ENCODE results near the gene GNAO1.

GNAO1 gene

DNA sequence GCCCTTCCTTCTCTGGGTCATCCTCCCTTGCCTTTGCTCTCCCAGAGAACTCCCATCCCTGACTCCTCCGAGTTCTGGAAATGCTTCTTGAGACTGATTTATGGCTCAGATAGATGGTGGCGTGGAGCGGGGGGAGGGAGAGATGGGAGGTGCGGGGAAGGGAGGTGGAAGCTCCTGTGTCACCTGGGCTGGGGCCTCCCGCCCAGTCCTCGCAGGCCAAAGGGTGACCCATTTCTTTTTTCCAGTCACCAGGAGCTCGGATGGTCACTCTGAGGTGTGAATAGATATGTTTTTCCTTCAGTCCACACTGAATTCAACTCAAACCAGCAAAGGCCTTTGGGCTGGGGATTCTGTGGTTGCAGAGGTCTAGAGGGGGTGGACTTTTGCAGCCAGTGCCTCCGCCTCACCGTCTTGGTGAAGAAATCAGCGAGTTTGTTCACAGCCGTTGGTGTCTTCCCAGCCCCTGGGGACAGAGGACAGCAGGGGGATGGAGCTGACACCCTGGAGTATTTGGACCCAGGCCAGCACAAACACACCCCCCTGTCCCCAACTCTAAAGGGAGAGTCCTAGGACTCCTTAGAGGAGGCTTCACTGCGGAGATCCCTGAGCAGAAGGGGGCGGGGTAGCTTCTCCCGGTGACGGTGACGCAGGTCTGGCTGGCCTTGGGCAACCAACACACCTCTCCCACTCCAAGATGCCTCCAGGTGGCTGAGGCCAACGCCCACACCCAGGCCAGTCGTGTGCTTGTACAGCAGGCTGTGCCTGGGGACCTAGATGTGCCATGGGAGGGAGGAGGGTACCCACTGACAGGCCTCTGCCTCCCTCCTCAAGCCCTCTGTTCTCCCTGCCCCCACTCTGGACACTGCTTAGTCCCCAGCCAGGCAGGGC is 153.5 kb downstream of the GNAO1 start:
- H3K36me3 ChIP-seq (ENCODE audit: control insufficient read depth, insufficient read depth, low read length): no peaks in the 10 kb centered on the region
- H3K27me3 ChIP-seq (replicated peaks; ENCODE audit: control insufficient read depth, insufficient read depth, low read length): no peaks in the 10 kb centered on the region; the same call in 1 of the 2 replicates
- no peak for DNase-seq (ENCODE audit: extremely low read depth, insufficient read length)
- H3K4me3 ChIP-seq (replicated peaks; ENCODE audit: low read depth, low read length): no peak overlapping the region
- TF ChIP-seq CTCF (IDR thresholded peaks at IDR 0.05; ENCODE audit: insufficient read depth, low read length, poor library complexity, severe bottlenecking): no peak

DNA sequence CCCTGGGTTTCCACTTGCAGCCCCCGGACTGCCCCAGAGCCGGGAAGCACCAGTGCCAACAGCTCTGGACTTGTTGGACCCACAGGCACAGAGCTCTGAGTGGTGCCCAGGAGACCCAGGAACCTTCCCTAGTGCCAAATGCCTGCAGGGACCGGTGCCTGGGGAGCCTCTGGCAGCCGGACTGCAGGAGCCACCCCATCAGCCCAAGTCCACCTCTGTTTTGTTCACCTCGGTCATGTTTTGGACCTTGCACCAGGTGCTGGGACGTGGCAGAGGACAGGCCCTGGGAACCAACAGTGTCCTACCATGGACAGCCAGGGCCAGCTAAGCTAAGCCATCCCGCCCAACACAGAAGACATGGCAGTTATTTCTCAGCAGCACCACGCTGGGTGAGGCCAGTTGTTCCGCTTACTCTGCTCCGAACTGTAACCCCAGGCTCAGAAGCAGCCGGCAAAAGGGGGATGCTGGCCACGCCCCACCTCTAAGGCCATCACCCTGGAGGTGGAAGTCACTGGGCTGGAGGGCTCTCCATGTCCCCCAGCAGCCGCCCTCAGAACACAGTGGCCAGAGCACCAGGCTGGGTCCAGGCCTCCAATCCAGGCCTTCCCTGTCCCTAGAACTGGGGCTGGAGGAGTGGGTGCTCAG is 154.2 kb downstream of the GNAO1 start:
- H3K36me3 ChIP-seq (ENCODE audit: control insufficient read depth, insufficient read depth, low read length): no peaks in the 10 kb centered on the region

DNA sequence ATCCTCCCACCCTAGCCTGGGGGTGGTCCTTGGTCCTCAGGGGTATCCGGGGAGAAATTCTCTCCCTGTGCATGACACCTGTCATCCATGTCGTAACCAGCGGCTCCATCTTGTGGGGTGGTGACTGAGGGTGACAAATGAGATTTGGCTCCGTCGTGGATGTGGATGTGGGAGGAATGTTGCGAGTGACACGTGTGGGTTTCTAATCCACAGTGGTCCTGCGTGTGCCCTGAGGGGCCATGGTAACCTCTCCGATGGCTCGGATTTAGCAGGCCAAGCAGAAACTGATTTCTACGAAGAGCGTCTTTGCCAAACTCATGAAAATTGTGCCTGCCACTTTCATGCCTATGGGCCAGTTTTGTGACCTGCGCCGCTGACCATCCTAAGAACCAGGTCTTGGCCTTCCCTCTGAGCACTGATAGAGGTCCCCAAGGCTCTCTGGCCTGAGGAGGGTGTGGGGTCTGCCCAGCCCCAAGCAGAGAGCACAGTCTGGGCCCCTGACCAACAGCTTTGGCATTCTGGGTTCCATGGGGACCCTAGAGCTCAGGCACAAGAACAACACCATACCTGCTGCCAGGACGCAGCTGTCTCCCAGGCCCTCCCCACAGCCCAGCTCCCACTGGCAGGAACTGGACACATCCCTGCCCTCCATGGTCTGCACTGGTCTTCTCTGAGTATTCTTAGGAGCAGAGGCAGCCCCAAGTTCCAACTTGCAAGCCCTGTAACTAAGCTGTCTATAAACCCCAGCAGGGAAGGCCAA is 155.0 kb downstream of the GNAO1 start:
- H3K27me3 ChIP-seq (replicated peaks; ENCODE audit: control insufficient read depth, insufficient read depth, low read length): no peaks in the 10 kb centered on the region; the same call in 1 of the 2 replicates
- no peak for TF ChIP-seq CTCF (IDR thresholded peaks at IDR 0.05; ENCODE audit: insufficient read depth, low read length, poor library complexity, severe bottlenecking)
- no peak for DNase-seq (ENCODE audit: extremely low read depth, insufficient read length)
- no peak overlapping the region for H3K4me3 ChIP-seq (replicated peaks; ENCODE audit: low read depth, low read length)
- H3K36me3 ChIP-seq (ENCODE audit: control insufficient read depth, insufficient read depth, low read length): no peaks in the 10 kb centered on the region

More for the DNA sequence above, 154.2 kb downstream of the GNAO1 start:
- no peak for TF ChIP-seq CTCF (IDR thresholded peaks at IDR 0.05; ENCODE audit: insufficient read depth, low read length, poor library complexity, severe bottlenecking)
- no peaks in the 10 kb centered on the region; the same call in 1 of the 2 replicates for H3K27me3 ChIP-seq (replicated peaks; ENCODE audit: control insufficient read depth, insufficient read depth, low read length)
- no peak for DNase-seq (ENCODE audit: extremely low read depth, insufficient read length)
- no peak overlapping the region for H3K4me3 ChIP-seq (replicated peaks; ENCODE audit: low read depth, low read length)

DNA sequence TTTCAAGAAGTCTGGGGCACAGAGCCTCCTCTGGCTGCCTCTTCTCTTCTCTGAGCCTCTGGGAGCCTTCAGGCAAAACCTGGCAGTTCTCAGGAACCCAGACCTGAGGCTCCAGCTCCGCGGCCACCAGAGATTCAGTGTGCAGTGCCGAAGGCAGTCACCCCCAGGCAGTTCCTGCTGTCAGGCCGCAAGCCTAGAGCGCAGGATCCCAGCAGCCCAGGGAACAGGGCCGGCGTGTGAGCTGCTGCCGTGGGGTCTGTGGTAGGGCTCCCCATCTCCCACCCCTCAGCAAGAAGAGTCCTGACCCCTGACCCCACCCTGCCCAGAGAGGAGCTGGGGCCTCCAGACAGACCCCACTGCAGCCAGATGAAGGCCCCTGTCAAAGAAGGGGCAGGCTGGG is 155.9 kb downstream of the GNAO1 start:
- TF ChIP-seq CTCF (IDR thresholded peaks at IDR 0.05; ENCODE audit: insufficient read depth, low read length, poor library complexity, severe bottlenecking): no peak
- H3K4me3 ChIP-seq (replicated peaks; ENCODE audit: low read depth, low read length): no peak overlapping the region
- DNase-seq (ENCODE audit: extremely low read depth, insufficient read length): no peak
- no peaks in the 10 kb centered on the region for H3K36me3 ChIP-seq (ENCODE audit: control insufficient read depth, insufficient read depth, low read length)
- H3K27me3 ChIP-seq (replicated peaks; ENCODE audit: control insufficient read depth, insufficient read depth, low read length): no peaks in the 10 kb centered on the region; the same call in 1 of the 2 replicates

GRCh38 chr16:56347670-56348069 is 156.4 kb downstream of the GNAO1 start:
- DNase-seq (ENCODE audit: extremely low read depth, insufficient read length): no peak
- no peaks in the 10 kb centered on the region; the same call in 1 of the 2 replicates for H3K27me3 ChIP-seq (replicated peaks; ENCODE audit: control insufficient read depth, insufficient read depth, low read length)
- TF ChIP-seq CTCF (IDR thresholded peaks at IDR 0.05; ENCODE audit: insufficient read depth, low read length, poor library complexity, severe bottlenecking): no peak
- H3K4me3 ChIP-seq (replicated peaks; ENCODE audit: low read depth, low read length): no peak overlapping the region
- no peaks in the 10 kb centered on the region for H3K36me3 ChIP-seq (ENCODE audit: control insufficient read depth, insufficient read depth, low read length)

All from GM06990 (cell line).